HepG2 (cell line): Measurements from ENCODE around the gene LIN28B. TPM values are rescaled to one million over a fixed set of nuclear protein-coding genes. Genes with fewer than 3 reads are reported as not detected.

Experiments used
- ATAC-seq: fragments of 200-7000 bp; cut with Tn5 transposase; 3 replicates; pipeline ENCODE4 v1.9.1; 2020; ENCODE audit warnings: mild to moderate bottlenecking, moderate library complexity
- BruUV-seq: library from RNA; stranded (reverse); fragments of 400-500 nt; replicated peaks from 2 replicates; lab custom pipeline; 2021; lab: Mats Ljungman, UMichigan
- CTCF ChIA-PET: fragments of 300-600 bp; formaldehyde crosslinking; extraction: SDS; loops from one replicate; lab custom pipeline; 2021; ENCODE audit warnings: low total read pairs, inconsistent platforms, low intra/inter-chr PET ratio; lab: Yijun Ruan, JAX
- POLR2A ChIA-PET: fragments of 350-600 bp; sonication (Branson Sonifier 250); formaldehyde crosslinking; loops from one replicate; lab custom pipeline; 2020; ENCODE audit warnings: antibody characterized with exemption, inconsistent platforms; lab: Yijun Ruan, JAX
- DNase-seq: peaks from one replicate; pipeline ENCODE4 v3.0.0-alpha.2; 2015; ENCODE audit warnings: low spot score
- FAIRE-seq: peaks from 3 replicates; lab custom pipeline; 2011; peaks lifted over from hg19 to GRCh38; lab: Jason Lieb, UNC
- H2AFZ ChIP-seq: one replicate; pipeline ENCODE4 v1.6.1; 2011; ENCODE audit warnings: low read length, inconsistent platforms
- H3K27ac ChIP-seq: fragments of 300-600 bp; 3 replicates; pipeline ENCODE4 v1.8.0; 2011; ENCODE audit warnings: mixed run types, mild to moderate bottlenecking, mixed read lengths, low read length, inconsistent platforms; ENCODE audit not compliant: insufficient read depth; ENCODE audit errors: extremely low read length
- H3K27me3 ChIP-seq, 2 experiments: fragments of 200-600 bp in 1 of 2; 2 replicates in 1 of 2; 3 replicates in 1 of 2; pipeline versions ENCODE4 v1.6.0 to v1.8.0; 2011; ENCODE audit warnings: low read length in 2 of 2, mild to moderate bottlenecking in 2 of 2, moderate library complexity in 2 of 2, inconsistent platforms in 1 of 2; ENCODE audit not compliant: insufficient read depth in 2 of 2, control insufficient read depth in 1 of 2
- H3K36me3 ChIP-seq, 2 experiments: fragments of 200-600 bp in 1 of 2; replicated peaks in 1 of 2; 2 replicates in 1 of 2; 3 replicates in 1 of 2; pipeline versions ENCODE4 v1.5.1 to v1.8.0; 2011; ENCODE audit warnings: low read length in 2 of 2, inconsistent platforms in 1 of 2; ENCODE audit not compliant: insufficient read depth in 2 of 2, control insufficient read depth in 1 of 2
- H3K4me1 ChIP-seq: 2 replicates; pipeline ENCODE4 v1.5.1; 2012; ENCODE audit warnings: low read length, inconsistent platforms; ENCODE audit not compliant: insufficient read depth
- H3K4me2 ChIP-seq: 2 replicates; pipeline ENCODE4 v1.6.0; 2011; ENCODE audit warnings: low read depth, low read length, inconsistent platforms
- H3K4me3 ChIP-seq, 3 experiments: fragments of 200-600 bp in 1 of 3; sonication (generic), shearing (Covaris generic) in 1 of 3; replicated peaks in 1 of 3; 2 replicates each; pipeline ENCODE4 v1.5.1; 2011 to 2016; ENCODE audit warnings: low read length in 3 of 3, inconsistent platforms in 2 of 3, low read depth in 2 of 3, mild to moderate bottlenecking in 2 of 3, control low read depth in 1 of 3, mixed read lengths in 1 of 3; ENCODE audit not compliant: insufficient read depth in 1 of 3
- H3K79me2 ChIP-seq: one replicate; pipeline ENCODE4 v1.6.1; 2011; ENCODE audit warnings: low read length, inconsistent platforms; ENCODE audit not compliant: insufficient read depth
- H3K9ac ChIP-seq: 2 replicates; pipeline ENCODE4 v1.6.0; 2011; ENCODE audit warnings: mild to moderate bottlenecking, low read depth, low read length, inconsistent platforms; ENCODE audit not compliant: insufficient read depth
- H3K9me3 ChIP-seq: 2 replicates; pipeline ENCODE4 v1.5.1; 2012; ENCODE audit warnings: mild to moderate bottlenecking, low read length
- H4K20me1 ChIP-seq: 2 replicates; pipeline ENCODE4 v1.6.0; 2011; ENCODE audit warnings: inconsistent platforms, mild to moderate bottlenecking, low read length, moderate library complexity; ENCODE audit not compliant: insufficient read depth
- E2F2 ChIP-seq: sonication (generic); formaldehyde crosslinking; IDR thresholded peaks from 2 replicates; pipeline ENCODE4 v1.4.0; 2020; ENCODE audit warnings: missing genetic modification reagents, borderline replicate concordance
- EHMT2 ChIP-seq: fragments of 200-600 bp; sonication (generic); IDR thresholded peaks from 2 replicates; pipeline ENCODE4 v1.7.0; 2017; ENCODE audit warnings: antibody characterized with exemption, low read depth, low read length, borderline replicate concordance
- HDAC2 ChIP-seq: sonication (generic); formaldehyde crosslinking; IDR thresholded peaks from 2 replicates; pipeline ENCODE4 v1.4.0; 2020; ENCODE audit warnings: missing genetic modification reagents
- JDP2 ChIP-seq: sonication (generic); formaldehyde crosslinking; IDR thresholded peaks from 2 replicates; pipeline ENCODE4 v1.8.1; 2022; ENCODE audit warnings: missing genetic modification reagents, borderline replicate concordance
- MIER2 ChIP-seq: IDR thresholded peaks from 2 replicates; pipeline ENCODE4 v1.6.1; 2016; ENCODE audit warnings: missing biosample characterization, missing genetic modification reagents
- POGZ ChIP-seq: sonication (generic); formaldehyde crosslinking; IDR thresholded peaks from 2 replicates; pipeline ENCODE4 v1.4.0; 2020; ENCODE audit warnings: mild to moderate bottlenecking, missing genetic modification reagents
- REST ChIP-seq, 2 experiments: IDR thresholded peaks; 2 replicates each; pipeline ENCODE4 v1.6.1; 2011 to 2012; ENCODE audit warnings: low read length in 2 of 2, borderline replicate concordance in 1 of 2, low read depth in 1 of 2, mild to moderate bottlenecking in 1 of 2, moderate library complexity in 1 of 2
- RFX5 ChIP-seq: IDR thresholded peaks from 2 replicates; pipeline ENCODE4 v1.6.1; 2011; ENCODE audit warnings: low read depth, low read length, improper control_type of control experiment
- SAP130 ChIP-seq: IDR thresholded peaks from 2 replicates; pipeline ENCODE4 v1.6.1; 2016; ENCODE audit warnings: low read depth
- SNAPC5 ChIP-seq: sonication (generic); formaldehyde crosslinking; IDR thresholded peaks from 2 replicates; pipeline ENCODE4 v1.8.1; 2023; ENCODE audit warnings: mild to moderate bottlenecking, missing genetic modification reagents, borderline replicate concordance
- TP53 ChIP-seq: sonication (generic); formaldehyde crosslinking; conservative IDR thresholded peaks from 2 replicates; pipeline ENCODE4 v1.4.0; 2020; ENCODE audit warnings: missing genetic modification reagents
- WIZ ChIP-seq: sonication (generic); formaldehyde crosslinking; IDR thresholded peaks from 2 replicates; pipeline ENCODE4 v1.5.1; 2020; ENCODE audit warnings: mild to moderate bottlenecking, missing genetic modification reagents
- YY1 ChIP-seq: IDR thresholded peaks from 2 replicates; pipeline ENCODE4 v1.6.1; 2011; ENCODE audit warnings: low read length, low read depth, moderate library complexity, mild to moderate bottlenecking; ENCODE audit not compliant: insufficient read depth, insufficient replicate concordance
- ZMYM4 ChIP-seq: sonication (generic); formaldehyde crosslinking; IDR thresholded peaks from 2 replicates; pipeline ENCODE4 v1.8.1; 2023; ENCODE audit warnings: mild to moderate bottlenecking, missing genetic modification reagents
- ZNF225 ChIP-seq: sonication (generic); formaldehyde crosslinking; IDR thresholded peaks from 2 replicates; pipeline ENCODE4 v1.4.0; 2020; ENCODE audit warnings: mild to moderate bottlenecking, missing genetic modification reagents
- ZNF644 ChIP-seq: IDR thresholded peaks from 2 replicates; pipeline ENCODE4 v1.6.1; 2016; ENCODE audit warnings: low read depth
- WGBS: methylation state at CpG from one replicate; pipeline ENCODE4 v1.1.6; 2017; ENCODE audit warnings: low lambda C conversion rate; 5-methylcytosine and 5-hydroxymethylcytosine counted together
- in situ Hi-C: cut with HindIII; loops from 2 replicates; pipeline ENCODE4 v1.10.0; 2017; ENCODE audit warnings: low pct_unique_long_range_greater_than_20kb; ENCODE audit not compliant: extremely low pct_ligation_motif_present
- intact Hi-C: fragments of 100-400 bp; cut with micrococcal nuclease; formaldehyde crosslinking; loops from one replicate; pipeline ENCODE4 v1.10.0; 2022; ENCODE audit not compliant: unreplicated experiment
- polyA plus RNA-seq, 8 experiments: library from polyadenylated mRNA; depleted of rRNA in 3 of 8; stranded (reverse) in 7 of 8; unstranded in 1 of 8; fragments of >200 nt; fragmentation: Illumina TruSeq in 4 of 8; extraction: Trizol in 4 of 8; gene quantifications; 2 replicates each; pipeline versions ENCODE4 v1.2.1 to v1.2.3, GENCODE V29; 2011 to 2016; ENCODE audit warnings: low read depth in 4 of 8, missing spikeins in 1 of 8, mixed read lengths in 1 of 8; ENCODE audit not compliant: insufficient read depth in 1 of 8
- total RNA-seq, 5 experiments: library from RNA; depleted of rRNA; stranded (reverse); fragments of >200 nt; fragmentation: Illumina TruSeq; extraction: Trizol; gene quantifications; 2 replicates each; pipeline ENCODE4 v1.2.3, GENCODE V29; 2016; ENCODE audit warnings: low read depth in 1 of 5
- TF ChIP-seq, protein P1 (sequence below): IDR thresholded peaks from 2 replicates; pipeline ENCODE4 v1.6.1; 2016; ENCODE audit warnings: low read depth

The LIN28B gene
- total and polyA plus RNA-seq, 2 of the 13 experiments (the other 11 are each of a cell fraction or from before 2014, with no cell fraction given): 14.5 to 56.8 TPM

- TF ChIP-seq E2F2 (CRISPR knock-in tag) (no peak), RFX5 (no peak)
These were observed 15.2 kb upstream of the LIN28B start (continued) for GRCh38 chr6:104941729-104942091.

GRCh38 chr6:104943781-104944180 is 13.1 kb upstream of the LIN28B start:
- Histone ChIP-seq H2AFZ (no peak overlapping the region), H3K4me3 (no peak overlapping the region), H3K27ac (no peak overlapping the region), H3K27me3 (no peaks in the 10 kb centered on the region), H3K4me1 (peaks cover 12% of the 10 kb centered on the region), H3K4me2 (no peak overlapping the region), H3K9ac (no peak overlapping the region), H3K36me3 (no peaks in the 10 kb centered on the region), H4K20me1 (no peaks in the 10 kb centered on the region), H3K79me2 (peaks cover 34% of the 10 kb centered on the region), H3K9me3 (no peaks in the 10 kb centered on the region)
- no peak for DNase-seq
- ChIA-PET CTCF (no interaction called here), POLR2A (no interaction called here)
- FAIRE-seq: no peak
- WGBS: 75% methylated on average over 3 of the region's 3 CpGs
- in situ Hi-C loops (loop anchor here (5.0 kb wide), 1 partner anchor 134 kb away; no protein-coding TSS in a partner anchor), intact Hi-C loops (no loop called here)
- BruUV-seq: no TSS peak
- ATAC-seq: no peak
- TF ChIP-seq POGZ (peak; percentile 43; the same call in 1 of the 2 replicates), SAP130 (CRISPR knock-in tag) (peak; percentile 54; the same call in 1 of the 2 replicates), TP53 (CRISPR knock-in tag) (no peak), SNAPC5 (CRISPR knock-in tag) (0 out of 2 replicates have a peak, but pooled peaks have one; percentile 54), JDP2 (no peak), YY1 (peak; percentile 38), REST (IDR thresholded peaks at IDR 0.05; ENCODE audit: borderline replicate concordance in 1 of 2, low read depth in 1 of 2, low read length in 2 of 2) (peak; percentile 58 to 99), HDAC2 (CRISPR knock-in tag) (0 out of 2 replicates have a peak, but pooled peaks have one; percentile 15), EHMT2 (peak; percentile 95), ZMYM4 (0 out of 2 replicates have a peak, but pooled peaks have one; percentile 28), WIZ (peak; percentile 52; the same call in 1 of the 2 replicates), MIER2 (peak; percentile 97), ZNF644 (peak; percentile 66; the same call in 1 of the 2 replicates), ZNF225 (CRISPR knock-in tag) (no peak)
- TF ChIP-seq, protein P1, sequence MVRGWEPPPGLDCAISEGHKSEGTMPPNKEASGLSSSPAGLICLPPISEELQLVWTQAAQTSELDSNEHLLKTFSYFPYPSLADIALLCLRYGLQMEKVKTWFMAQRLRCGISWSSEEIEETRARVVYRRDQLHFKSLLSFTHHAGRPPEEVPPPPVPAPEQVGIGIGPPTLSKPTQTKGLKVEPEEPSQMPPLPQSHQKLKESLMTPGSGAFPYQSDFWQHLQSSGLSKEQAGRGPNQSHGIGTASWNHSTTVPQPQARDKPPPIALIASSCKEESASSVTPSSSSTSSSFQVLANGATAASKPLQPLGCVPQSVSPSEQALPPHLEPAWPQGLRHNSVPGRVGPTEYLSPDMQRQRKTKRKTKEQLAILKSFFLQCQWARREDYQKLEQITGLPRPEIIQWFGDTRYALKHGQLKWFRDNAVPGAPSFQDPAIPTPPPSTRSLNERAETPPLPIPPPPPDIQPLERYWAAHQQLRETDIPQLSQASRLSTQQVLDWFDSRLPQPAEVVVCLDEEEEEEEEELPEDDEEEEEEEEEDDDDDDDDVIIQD (CRISPR knock-in tag): peak; percentile 96
